DMS153 treated with DMSO at 0.1 percent for 48 hours (cell line): ENCODE measurements around the gene CDK9.
"Not testable (repeated sequence)": the region's sequence is repeated elsewhere in the genome, so short reads cannot be mapped to it uniquely, and the experiment has no call there.

Source experiments
- DNase-seq: peaks from one replicate; lab custom pipeline; 2025; ENCODE audit not compliant: unreplicated experiment; lab: John Stamatoyannopoulos, UW

Gene CDK9

DNA sequence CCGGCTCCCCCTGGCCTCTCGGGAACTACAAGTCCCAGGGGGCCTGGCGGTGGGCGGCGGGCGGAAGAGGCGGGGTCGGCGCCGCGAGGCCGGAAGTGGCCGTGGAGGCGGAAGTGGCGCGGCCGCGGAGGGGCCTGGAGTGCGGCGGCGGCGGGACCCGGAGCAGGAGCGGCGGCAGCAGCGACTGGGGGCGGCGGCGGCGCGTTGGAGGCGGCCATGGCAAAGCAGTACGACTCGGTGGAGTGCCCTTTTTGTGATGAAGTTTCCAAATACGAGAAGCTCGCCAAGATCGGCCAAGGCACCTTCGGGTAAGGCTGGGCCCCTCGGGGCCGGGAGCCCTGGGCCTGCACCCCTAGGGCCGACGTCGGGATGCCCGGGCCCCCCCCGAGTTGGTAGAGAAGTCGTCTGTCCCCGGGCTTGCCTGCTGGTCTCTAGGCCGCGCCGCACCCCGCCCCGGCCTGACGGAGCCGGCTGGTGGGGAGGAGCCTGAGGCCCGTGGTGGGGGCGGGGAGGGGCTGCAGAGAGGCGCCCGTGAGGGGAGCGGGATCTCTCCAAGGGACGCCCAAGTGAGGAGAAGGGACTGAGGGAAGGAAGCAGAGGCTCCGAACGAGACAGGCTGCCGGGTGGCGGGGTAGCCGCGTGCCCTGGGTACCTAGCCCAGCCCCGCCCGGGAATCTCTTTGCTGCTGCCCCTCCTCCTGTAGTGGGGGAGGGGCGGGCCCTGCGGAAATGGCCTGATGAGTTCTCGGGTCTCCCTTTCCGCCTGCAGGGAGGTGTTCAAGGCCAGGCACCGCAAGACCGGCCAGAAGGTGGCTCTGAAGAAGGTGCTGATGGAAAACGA is at the start of gene CDK9:
TSS of gene CDK9 (plus strand) at position 102 of the 840 bp plus-strand sequence. CDS start at position 217, 115 bp downstream.
- peak; percentile 43 for DNase-seq

DNA sequence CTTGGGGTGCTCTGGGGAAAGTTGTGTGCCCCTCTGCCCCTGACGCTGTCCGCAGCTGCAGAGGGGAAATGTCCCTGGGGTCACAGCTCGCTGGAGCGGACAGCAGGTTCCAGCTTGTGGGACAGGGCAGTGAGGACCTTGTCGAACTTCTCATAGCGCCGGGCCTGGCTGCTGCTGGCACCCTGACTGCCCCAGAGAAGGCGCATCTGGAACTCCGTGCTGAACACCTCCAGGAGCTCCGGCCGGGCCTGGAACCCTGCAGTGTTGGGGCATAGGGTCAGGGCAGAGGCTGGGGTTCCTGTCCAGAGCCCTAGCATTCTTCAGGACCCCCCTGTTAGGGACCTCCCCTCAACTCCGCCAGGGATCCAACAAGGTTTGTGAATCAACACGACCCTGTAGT is 47.2 kb upstream of the CDK9 start:
- no peak for DNase-seq

DNA sequence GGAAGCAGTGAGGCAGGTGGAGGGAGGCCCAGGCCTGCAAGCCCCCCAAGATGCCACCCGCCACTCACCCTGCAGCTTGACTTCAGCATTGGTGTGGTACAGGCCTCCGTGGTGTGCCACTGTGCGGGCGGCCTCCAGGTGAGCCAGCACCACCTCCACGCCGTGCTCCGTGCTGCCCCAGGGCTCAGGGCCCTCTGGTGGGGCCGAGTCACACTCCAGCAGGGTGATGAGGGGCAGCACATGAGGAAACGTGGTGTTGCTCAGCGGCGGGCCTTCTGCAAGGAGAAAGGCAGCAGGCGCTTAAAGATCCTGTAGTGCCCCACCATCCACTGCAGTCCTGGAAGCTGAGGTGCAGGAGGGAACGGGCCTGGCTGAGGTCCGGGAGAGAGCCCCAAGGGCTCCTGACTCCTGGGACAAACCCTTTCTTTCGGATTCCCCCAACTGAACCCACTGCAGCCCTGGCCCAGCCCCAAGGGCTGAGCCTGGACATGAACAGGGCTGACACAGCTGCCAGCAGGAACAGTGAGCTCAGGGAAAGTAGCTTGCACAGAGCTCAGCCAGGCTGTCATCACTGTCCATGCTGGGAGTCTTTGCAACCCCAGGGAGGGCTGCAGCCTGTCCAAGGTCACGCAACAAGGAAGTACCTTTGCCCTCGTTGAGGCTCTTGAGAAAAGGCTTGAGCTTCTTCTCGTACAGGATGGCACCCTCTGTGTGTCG is 46.1 kb upstream of the CDK9 start:
- no peak for DNase-seq

DNA sequence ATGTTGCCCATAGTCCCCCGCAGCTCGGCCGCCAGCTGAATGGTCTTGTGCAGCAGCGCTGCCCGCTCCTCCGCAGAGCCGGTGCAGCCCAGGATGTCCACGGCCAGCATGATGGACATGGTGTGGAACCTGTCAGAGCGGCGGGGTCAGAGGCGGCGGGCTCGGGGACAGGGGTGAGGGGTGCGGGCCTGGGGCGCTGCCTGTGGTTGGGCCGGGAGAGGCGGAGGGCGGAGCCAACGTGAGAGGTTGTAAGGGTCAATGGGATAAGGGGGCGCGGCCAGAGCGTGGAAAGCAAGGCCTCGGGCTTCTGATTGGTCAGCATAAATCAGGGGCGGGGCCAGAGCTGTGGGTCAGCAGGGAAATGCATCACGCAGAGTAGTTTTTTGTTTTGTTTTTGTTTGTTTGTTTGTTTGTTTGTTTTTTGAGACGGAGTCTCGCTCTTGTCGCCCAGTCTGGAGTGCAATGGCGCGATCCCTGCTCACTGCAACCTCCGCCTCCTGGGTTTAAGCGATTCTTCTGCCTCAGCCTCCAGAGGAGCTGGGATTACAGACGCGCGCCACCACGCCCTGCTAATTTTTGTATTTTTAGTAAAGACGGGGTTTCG is 43.9 kb upstream of the CDK9 start:
- DNase-seq = no peak

DNA sequence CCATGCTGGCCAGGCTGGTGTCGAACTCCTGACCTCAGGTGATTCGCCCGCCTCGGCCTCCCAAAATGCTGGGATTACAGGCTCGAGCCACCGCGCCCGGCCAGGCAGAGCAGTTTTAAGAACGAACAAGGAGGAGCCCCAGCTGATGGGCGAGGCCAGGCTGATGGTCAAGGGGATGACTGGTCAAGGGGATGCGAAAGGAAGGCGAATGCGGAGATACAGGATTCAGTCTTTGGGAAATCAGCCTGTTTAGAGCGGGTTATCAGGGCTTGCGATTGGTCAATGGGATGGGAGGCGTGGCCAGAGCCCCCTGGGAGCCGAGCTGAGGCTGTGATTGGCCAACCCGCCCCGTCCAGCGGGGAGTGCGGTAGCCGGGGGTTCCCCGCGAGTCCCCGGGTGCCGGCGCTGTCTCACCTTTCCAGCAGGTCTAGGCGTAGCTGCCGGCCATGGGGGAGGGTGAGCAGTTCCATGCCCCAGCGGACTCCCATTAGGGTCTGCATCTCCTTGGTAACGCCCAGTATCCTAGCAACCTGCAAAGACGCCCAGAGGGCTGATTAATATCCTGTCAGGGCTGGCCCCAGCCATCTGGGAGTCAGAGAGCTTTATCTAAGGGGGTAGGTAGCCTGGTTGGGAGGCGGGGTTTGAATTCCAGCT is 43.3 kb upstream of the CDK9 start:
- DNase-seq = no peak

- no peak for DNase-seq
Observed at GRCh38 chr9:127744398-127745110, 41.3 kb upstream of the CDK9 start.

GRCh38 chr9:127746959-127747569 is 38.8 kb upstream of the CDK9 start:
- no peak for DNase-seq

GRCh38 chr9:127749090-127749787 is 36.6 kb upstream of the CDK9 start:
- DNase-seq = no peak

DNA sequence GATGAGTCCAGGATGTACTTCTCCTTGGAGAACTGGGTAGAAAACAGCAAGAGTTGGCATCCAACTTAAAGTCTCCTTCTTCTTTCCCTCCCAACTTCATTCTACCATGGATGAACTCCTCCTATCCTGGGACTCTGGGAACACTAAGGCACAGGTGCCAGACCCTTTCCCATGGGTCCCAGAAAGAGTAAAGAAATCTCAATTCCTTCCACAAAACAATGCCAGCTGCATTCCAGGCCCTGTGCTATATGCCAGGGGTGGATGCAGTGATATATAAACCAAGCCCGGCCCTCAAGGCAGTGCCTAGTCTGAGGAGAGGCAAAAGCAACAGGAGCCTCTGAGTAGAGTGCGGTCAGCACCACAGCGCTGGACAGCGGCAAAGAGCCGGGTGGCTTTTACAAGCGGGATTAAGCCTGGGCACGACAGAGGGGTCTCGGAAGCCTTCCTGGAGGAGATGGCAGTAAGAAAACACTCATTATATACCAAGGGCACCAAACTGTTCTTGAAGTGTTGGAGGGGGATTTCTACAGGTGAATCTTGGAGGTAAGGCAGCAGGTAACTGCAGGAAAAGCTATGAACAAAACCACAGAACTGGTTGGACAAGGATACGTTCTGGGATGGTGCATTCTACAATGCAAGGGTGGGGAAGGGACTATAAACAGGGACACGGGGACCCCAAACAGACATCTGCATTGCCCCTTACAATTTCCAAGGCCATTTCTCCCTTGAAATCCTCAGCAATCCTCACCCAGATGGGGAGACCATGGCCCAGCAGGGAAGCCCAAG is 34.4 kb upstream of the CDK9 start:
- DNase-seq = no peak

GRCh38 chr9:127753148-127753547 is 32.7 kb upstream of the CDK9 start:
- DNase-seq = no peak

DNA sequence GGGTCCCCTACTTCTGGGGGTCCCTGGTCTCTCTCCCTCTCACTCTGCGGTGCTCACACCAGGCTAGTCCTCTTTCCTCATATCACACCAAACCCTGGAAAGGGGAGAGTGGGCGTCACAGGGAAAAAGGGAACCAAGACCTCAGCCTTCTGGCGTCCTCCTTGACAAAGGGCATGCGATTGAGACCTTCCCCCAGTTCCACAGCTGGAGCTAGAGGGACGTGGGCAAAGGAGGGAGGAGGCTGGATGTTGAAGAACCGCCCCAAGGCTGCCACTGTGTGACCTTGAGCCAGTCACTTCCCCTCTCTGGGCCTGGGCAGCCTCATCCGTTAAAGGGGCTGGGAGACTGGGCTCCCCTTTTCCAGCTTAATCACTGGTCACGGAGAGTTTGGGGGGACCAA is 32.2 kb upstream of the CDK9 start:
- DNase-seq = no peak

GRCh38 chr9:127754099-127755060 is 31.5 kb upstream of the CDK9 start:
- no peak for DNase-seq

GRCh38 chr9:127755061-127756060 is 30.5 kb upstream of the CDK9 start:
- DNase-seq = no peak

DNA sequence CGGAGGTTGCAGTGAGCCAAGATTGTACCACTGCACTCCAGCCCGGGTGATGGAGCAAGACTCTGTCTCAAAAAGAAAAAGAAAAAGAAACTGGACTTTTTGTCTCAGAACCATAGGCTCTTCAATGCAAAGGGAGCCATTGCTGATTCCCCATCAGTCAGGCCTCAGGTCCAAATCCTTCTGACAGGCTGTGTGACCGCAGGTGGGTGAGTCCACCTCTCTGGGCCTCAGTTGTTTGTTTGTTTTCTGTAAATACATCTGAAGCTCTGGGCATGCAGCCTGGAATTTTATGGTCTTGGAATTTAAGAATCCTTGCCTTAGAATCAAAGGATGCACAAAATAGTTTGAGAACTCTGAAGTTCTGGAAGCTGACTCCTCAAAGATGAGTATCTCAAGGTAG is 29.6 kb upstream of the CDK9 start:
- DNase-seq = no peak

- DNase-seq = not testable (repeated sequence)
Observed at GRCh38 chr9:127756776-127757175, 29.1 kb upstream of the CDK9 start.

- no peak for DNase-seq
Observed at GRCh38 chr9:127758843-127759242, 27.0 kb upstream of the CDK9 start.

GRCh38 chr9:127761061-127761460 is 24.8 kb upstream of the CDK9 start:
- no peak for DNase-seq
